Natural killer cell (primary cell): ENCODE measurements around the gene NTM. TPM values are rescaled to one million over a fixed set of nuclear protein-coding genes. Genes with fewer than 3 reads are reported as not detected.

Experiments used
- ATAC-seq, 3 donors: fragments of 150-1000 bp in 2 of 3; fragments of 200-7000 bp in 1 of 3; cut with Tn5 transposase; 1 replicate in 1 of 3; 2 replicates in 2 of 3; pipeline ENCODE4 v1.10.0; 2021; ENCODE audit warnings: mild to moderate bottlenecking in 2 of 3, moderate library complexity in 2 of 3
- DNase-seq, 2 donors: peaks; one replicate each; pipeline versions ENCODE4 v3.0.0 to v3.0.0-alpha.2; 2013 to 2021; ENCODE audit warnings: mixed read lengths in 1 of 2
- H3K27ac ChIP-seq: one replicate; pipeline ENCODE4 v1.5.1; 2013; ENCODE audit warnings: mild to moderate bottlenecking, low read length
- H3K27me3 ChIP-seq: one replicate; pipeline ENCODE4 v1.6.1; 2013; ENCODE audit warnings: low read length; ENCODE audit not compliant: control insufficient read depth, insufficient read depth
- H3K36me3 ChIP-seq: one replicate; pipeline ENCODE4 v1.6.1; 2013; ENCODE audit warnings: low read length; ENCODE audit not compliant: control insufficient read depth, insufficient read depth
- H3K4me1 ChIP-seq: one replicate; pipeline ENCODE4 v1.6.1; 2013; ENCODE audit warnings: low read length; ENCODE audit not compliant: control insufficient read depth, insufficient read depth
- H3K4me3 ChIP-seq: one replicate; pipeline ENCODE4 v1.5.1; 2013; ENCODE audit warnings: low read length
- H3K9me3 ChIP-seq: one replicate; pipeline ENCODE4 v1.6.1; 2013; ENCODE audit warnings: low read length; ENCODE audit not compliant: control insufficient read depth, insufficient read depth
- H3K27ac Mint-ChIP-seq, 2 donors: one replicate each; pipeline ENCODE4 v1.8.0; 2022; ENCODE audit warnings: mild to moderate bottlenecking in 2 of 2, mixed read lengths in 2 of 2, moderate library complexity in 1 of 2
- H3K27me3 Mint-ChIP-seq, 2 donors: one replicate each; pipeline ENCODE4 v1.8.0; 2022; ENCODE audit warnings: low read depth in 2 of 2, mixed read lengths in 2 of 2
- H3K36me3 Mint-ChIP-seq: one replicate; pipeline ENCODE4 v1.8.0; 2022; ENCODE audit warnings: mixed read lengths
- H3K4me1 Mint-ChIP-seq, 2 donors: one replicate each; pipeline ENCODE4 v1.8.0; 2022; ENCODE audit warnings: mixed read lengths in 2 of 2
- H3K4me3 Mint-ChIP-seq: one replicate; pipeline ENCODE4 v1.8.0; 2022; ENCODE audit warnings: mild to moderate bottlenecking, moderate library complexity, mixed read lengths
- H3K9me3 Mint-ChIP-seq, 2 donors: one replicate each; pipeline ENCODE4 v1.8.0; 2022; ENCODE audit warnings: mixed read lengths in 2 of 2
- WGBS: methylation state at CpG from one replicate; pipeline ENCODE4 v1.1.7; 2013; ENCODE audit warnings: missing lambda C conversion rate; ENCODE audit not compliant: insufficient coverage; 5-methylcytosine and 5-hydroxymethylcytosine counted together
- intact Hi-C: fragments of 100-400 bp; cut with micrococcal nuclease; formaldehyde crosslinking; loops from one replicate; pipeline ENCODE4 v1.14.2; 2022
- total RNA-seq, 4 donors: library from RNA; stranded (reverse); fragments of 120-200 nt in 1 of 4; gene quantifications; one replicate each; pipeline versions ENCODE4 v1.2.3 to v1.2.4, GENCODE V29; 2013 to 2022
- TF ChIP-seq, protein P1 (sequence below): fragments of 200-600 bp; IDR thresholded peaks from one replicate; pipeline ENCODE4 v1.8.0; 2022; ENCODE audit warnings: antibody characterized with exemption

The NTM gene
- total RNA-seq, 3 donors from 2014 or later (not counting 1 experiment from before 2014, with no cell fraction given) = not detected

DNA sequence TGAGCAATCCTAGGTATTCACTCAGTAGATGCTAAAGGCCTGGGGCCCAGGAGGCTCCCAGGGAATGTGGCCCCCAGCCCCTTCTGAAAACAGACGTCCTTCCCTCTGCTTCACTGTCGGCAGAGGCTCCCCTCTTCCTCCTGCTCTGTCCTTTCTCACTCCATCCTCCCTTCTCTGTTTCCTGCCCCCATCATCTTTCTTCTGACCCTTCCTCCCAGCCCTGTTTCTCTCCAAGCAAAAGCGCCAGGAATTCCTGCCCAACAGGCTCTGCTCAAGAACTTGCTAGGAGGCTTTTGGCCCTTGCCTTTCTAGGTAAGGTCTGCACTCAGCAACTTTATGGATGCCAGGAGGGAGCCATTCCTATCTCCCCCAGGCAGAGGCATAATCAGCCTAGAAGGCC is 300.5 kb downstream of the NTM start:
- H3K27ac Mint-ChIP-seq = no peak overlapping the region
- H3K9me3 ChIP-seq = no peaks in the 10 kb centered on the region

DNA sequence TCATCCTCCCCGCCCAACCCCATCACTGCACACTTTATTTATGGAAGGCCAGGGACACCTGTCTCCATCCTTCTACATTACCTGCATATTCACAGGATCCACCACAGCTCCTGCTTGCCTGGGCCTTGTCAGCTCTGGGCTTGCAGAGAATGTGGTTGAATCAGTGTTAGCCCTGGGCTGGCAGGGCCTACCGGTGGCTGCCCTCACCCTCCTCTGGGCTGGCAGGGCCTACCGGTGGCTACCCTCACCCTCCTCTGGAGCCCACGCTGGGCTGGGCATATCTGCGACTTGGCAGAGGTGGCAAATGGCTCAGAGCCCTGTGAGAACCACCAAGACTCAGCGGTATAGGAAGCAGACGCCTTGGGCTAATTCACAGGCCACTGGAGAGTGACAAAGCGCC is 300.9 kb downstream of the NTM start:
- H3K9me3 ChIP-seq = no peaks in the 10 kb centered on the region
- H3K4me3 Mint-ChIP-seq = no peak overlapping the region
- 88% methylated on average over 8 of the region's 8 CpGs for WGBS
- H3K27me3 ChIP-seq = no peaks in the 10 kb centered on the region
- intact Hi-C loops = no loop called here
- ATAC-seq (no peak), DNase-seq (no peak)
- no peaks in the 10 kb centered on the region for H3K9me3 Mint-ChIP-seq
- no peak overlapping the region for H3K27ac ChIP-seq
- peaks cover 8 to 9% of the 10 kb centered on the region in 2 donors for H3K4me1 Mint-ChIP-seq
- no peak overlapping the region for H3K27ac Mint-ChIP-seq
- peaks cover 0 to 3% of the 10 kb centered on the region in 2 donors for H3K27me3 Mint-ChIP-seq
- no peaks in the 10 kb centered on the region for H3K36me3 ChIP-seq
- no peaks in the 10 kb centered on the region for H3K36me3 Mint-ChIP-seq
- no peaks in the 10 kb centered on the region for H3K4me1 ChIP-seq
- TF ChIP-seq, protein P1, sequence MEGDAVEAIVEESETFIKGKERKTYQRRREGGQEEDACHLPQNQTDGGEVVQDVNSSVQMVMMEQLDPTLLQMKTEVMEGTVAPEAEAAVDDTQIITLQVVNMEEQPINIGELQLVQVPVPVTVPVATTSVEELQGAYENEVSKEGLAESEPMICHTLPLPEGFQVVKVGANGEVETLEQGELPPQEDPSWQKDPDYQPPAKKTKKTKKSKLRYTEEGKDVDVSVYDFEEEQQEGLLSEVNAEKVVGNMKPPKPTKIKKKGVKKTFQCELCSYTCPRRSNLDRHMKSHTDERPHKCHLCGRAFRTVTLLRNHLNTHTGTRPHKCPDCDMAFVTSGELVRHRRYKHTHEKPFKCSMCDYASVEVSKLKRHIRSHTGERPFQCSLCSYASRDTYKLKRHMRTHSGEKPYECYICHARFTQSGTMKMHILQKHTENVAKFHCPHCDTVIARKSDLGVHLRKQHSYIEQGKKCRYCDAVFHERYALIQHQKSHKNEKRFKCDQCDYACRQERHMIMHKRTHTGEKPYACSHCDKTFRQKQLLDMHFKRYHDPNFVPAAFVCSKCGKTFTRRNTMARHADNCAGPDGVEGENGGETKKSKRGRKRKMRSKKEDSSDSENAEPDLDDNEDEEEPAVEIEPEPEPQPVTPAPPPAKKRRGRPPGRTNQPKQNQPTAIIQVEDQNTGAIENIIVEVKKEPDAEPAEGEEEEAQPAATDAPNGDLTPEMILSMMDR = no peak
- no peak overlapping the region for H3K4me3 ChIP-seq

More for the DNA sequence above, 300.5 kb downstream of the NTM start:
- intact Hi-C loops = no loop called here
- Histone ChIP-seq H3K27me3 (no peaks in the 10 kb centered on the region), H3K4me3 (no peak overlapping the region), H3K36me3 (no peaks in the 10 kb centered on the region), H3K27ac (no peak overlapping the region), H3K4me1 (no peaks in the 10 kb centered on the region)
- no peaks in the 10 kb centered on the region for H3K36me3 Mint-ChIP-seq
- no peak for DNase-seq
- peaks cover 0 to 3% of the 10 kb centered on the region in 2 donors for H3K27me3 Mint-ChIP-seq
- H3K4me3 Mint-ChIP-seq = no peak overlapping the region
- TF ChIP-seq, protein P1 = no peak
- H3K4me1 Mint-ChIP-seq = peaks cover 8 to 9% of the 10 kb centered on the region in 2 donors
- ATAC-seq = no peak
- H3K9me3 Mint-ChIP-seq = no peaks in the 10 kb centered on the region
- 82% methylated on average over 3 of the region's 3 CpGs for WGBS

DNA sequence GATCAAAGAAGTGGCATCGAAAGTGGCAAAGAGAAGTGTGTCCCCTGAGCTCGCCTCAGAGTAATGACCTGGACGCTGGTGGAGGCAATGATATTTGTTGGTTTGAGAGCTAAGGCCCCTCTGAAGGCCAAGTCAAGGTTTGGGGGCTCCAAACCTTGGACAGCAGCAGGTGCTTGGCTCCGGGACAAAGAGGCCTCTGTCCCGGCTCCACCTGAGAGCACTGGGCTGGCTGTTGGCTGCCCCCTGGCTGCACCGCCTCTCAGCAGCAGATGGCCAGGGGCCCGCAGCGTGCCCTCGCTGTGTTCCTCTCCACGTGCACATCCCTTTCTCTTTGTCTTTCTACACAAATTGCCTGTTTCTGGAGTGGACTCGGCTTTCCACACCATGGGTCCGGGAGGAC is 301.3 kb downstream of the NTM start:
- Histone ChIP-seq H3K4me1 (no peaks in the 10 kb centered on the region), H3K4me3 (no peak overlapping the region), H3K36me3 (no peaks in the 10 kb centered on the region), H3K27me3 (no peaks in the 10 kb centered on the region), H3K27ac (no peak overlapping the region), H3K9me3 (no peaks in the 10 kb centered on the region)
- DNase-seq = no peak
- Mint-ChIP-seq H3K4me1 (peaks cover 8 to 9% of the 10 kb centered on the region in 2 donors), H3K27me3 (peaks cover 0 to 3% of the 10 kb centered on the region in 2 donors), H3K36me3 (no peaks in the 10 kb centered on the region), H3K4me3 (no peak overlapping the region), H3K27ac (no peak overlapping the region), H3K9me3 (no peaks in the 10 kb centered on the region)
- 92% methylated on average over 12 of the region's 12 CpGs for WGBS
- ATAC-seq = no peak
- intact Hi-C loops = no loop called here
- TF ChIP-seq, protein P1 = no peak

DNA sequence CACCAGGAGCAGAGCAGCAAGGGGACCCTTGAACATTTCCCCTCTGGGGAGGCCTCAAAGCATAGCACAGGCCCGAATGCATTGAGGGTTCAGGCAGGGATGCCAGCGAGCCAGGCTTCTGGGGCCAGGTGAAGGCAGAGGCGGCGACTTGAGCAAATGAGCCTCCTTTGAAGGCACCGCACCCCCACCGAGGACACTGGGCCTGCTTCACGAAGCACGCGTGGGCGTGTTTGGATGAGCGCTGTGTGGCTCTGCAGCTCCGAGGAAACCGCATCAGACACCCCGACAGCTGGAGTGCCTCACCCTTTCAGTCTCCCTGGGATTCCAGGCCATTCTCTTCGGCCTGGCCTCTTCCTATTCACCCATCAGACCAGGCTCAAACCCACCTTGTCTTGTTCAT is 301.8 kb downstream of the NTM start:
- H3K36me3 ChIP-seq = no peaks in the 10 kb centered on the region
- ATAC-seq (no peak), DNase-seq (no peak)
- no peak overlapping the region for H3K27ac Mint-ChIP-seq
- H3K4me1 ChIP-seq = no peaks in the 10 kb centered on the region
- 93% methylated on average over 15 of the region's 15 CpGs for WGBS
- TF ChIP-seq, protein P1 = no peak
- H3K9me3 ChIP-seq = no peaks in the 10 kb centered on the region
- H3K4me3 ChIP-seq = no peak overlapping the region
- H3K27me3 Mint-ChIP-seq = peaks cover 0 to 3% of the 10 kb centered on the region in 2 donors
- no peaks in the 10 kb centered on the region for H3K36me3 Mint-ChIP-seq
- no peak overlapping the region for H3K4me3 Mint-ChIP-seq
- no peaks in the 10 kb centered on the region for H3K27me3 ChIP-seq
- no peaks in the 10 kb centered on the region for H3K9me3 Mint-ChIP-seq
- H3K27ac ChIP-seq = no peak overlapping the region
- intact Hi-C loops = no loop called here
- H3K4me1 Mint-ChIP-seq = peaks cover 8 to 9% of the 10 kb centered on the region in 2 donors
